RWPE1 (cell line): Measurements from ENCODE around the gene DNAJB12.
"Not testable (repeated sequence)": the region's sequence is repeated elsewhere in the genome, so short reads cannot be mapped to it uniquely, and the experiment has no call there.

Experiments used
- CTCF ChIA-PET: fragments of 350-600 bp; sonication (Branson Sonifier 250); formaldehyde crosslinking; extraction: SDS; loops from one replicate; lab custom pipeline; 2021; lab: Yijun Ruan, JAX
- POLR2A ChIA-PET: fragments of 400-600 bp; formaldehyde crosslinking; extraction: SDS; loops from one replicate; lab custom pipeline; 2020; ENCODE audit warnings: antibody characterized with exemption; ENCODE audit not compliant: low non-redundant PET; lab: Yijun Ruan, JAX
- DNase-seq: peaks from one replicate; pipeline ENCODE4 v3.0.0; 2012; ENCODE audit warnings: low spot score
- H3K27ac ChIP-seq: fragments of 450-650 bp; 2 replicates; pipeline ENCODE4 v1.5.1; 2017
- CTCF ChIP-seq: fragments of 450-650 bp; conservative IDR thresholded peaks from 2 replicates; pipeline ENCODE4 v1.5.1; 2017; ENCODE audit warnings: low read depth, mild to moderate bottlenecking

Gene DNAJB12

GRCh38 chr10:72354356-72355213 lies at the start of gene DNAJB12:
Gene DNAJB12 (minus strand): TSS chr10:72354919. CDS start chr10:72354897, 22 bp downstream.
- POLR2A ChIA-PET: interaction anchor here (0.5 to 0.6 kb wide), 4 partner anchors 22 to 138 kb away, joined by 3 to 6 read pairs (median 3); no protein-coding TSS in a partner anchor
- TF ChIP-seq CTCF: no peak
- H3K27ac ChIP-seq: peak within 1 kb of the TSS; percentile 95
- DNase-seq: peak; percentile 97
- CTCF ChIA-PET: interaction anchor here (0.6 to 1.2 kb wide), 2 partner anchors 97 to 521 kb away, joined by 3 to 4 read pairs; no protein-coding TSS in a partner anchor

- DNase-seq, CTCF ChIA-PET, POLR2A ChIA-PET, H3K27ac ChIP-seq: not testable (repeated sequence)
These were observed 40.9 kb upstream of the DNAJB12 start for GRCh38 chr10:72395581-72395980.

- no peak for TF ChIP-seq CTCF
- H3K27ac ChIP-seq: no peak overlapping the region
- DNase-seq: no peak
- POLR2A ChIA-PET: no interaction called here
- CTCF ChIA-PET: no interaction called here
These were observed 37.9 kb upstream of the DNAJB12 start for GRCh38 chr10:72392571-72392970.

GRCh38 chr10:72390764-72391163 lies 36.0 kb upstream of the DNAJB12 start:
- TF ChIP-seq CTCF: no peak
- DNase-seq: no peak
- H3K27ac ChIP-seq: no peak overlapping the region
- CTCF ChIA-PET: no interaction called here
- POLR2A ChIA-PET: no interaction called here

- CTCF ChIA-PET: no interaction called here
- POLR2A ChIA-PET: no interaction called here
- H3K27ac ChIP-seq: no peak overlapping the region
- no peak for DNase-seq
- TF ChIP-seq CTCF: no peak
These were observed 35.0 kb upstream of the DNAJB12 start for GRCh38 chr10:72389716-72390115.

GRCh38 chr10:72389014-72389413 lies 34.3 kb upstream of the DNAJB12 start:
- DNase-seq: no peak
- H3K27ac ChIP-seq: no peak overlapping the region
- ChIA-PET CTCF (interaction anchor here (0.7 kb wide), 1 partner anchor 567 kb away, joined by 3 read pairs; no protein-coding TSS in a partner anchor), POLR2A (no interaction called here)
- TF ChIP-seq CTCF: no peak

GRCh38 chr10:72388062-72388461 lies 33.3 kb upstream of the DNAJB12 start:
- POLR2A ChIA-PET: no interaction called here
- CTCF ChIA-PET: interaction anchor here (0.5 kb wide), 2 partner anchors 18 to 348 kb away, joined by 3 read pairs; no protein-coding TSS in a partner anchor
- no peak for DNase-seq
- no peak for TF ChIP-seq CTCF
- H3K27ac ChIP-seq: no peak overlapping the region
